Left ventricle myocardium inferior (tissue), 1 donor: Measurements from ENCODE around the gene XYLT2. TPM values are rescaled to one million over a fixed set of nuclear protein-coding genes. Genes with fewer than 3 reads are reported as not detected.

Experiments used
- DNase-seq: peaks from one replicate; pipeline ENCODE4 v3.0.0-alpha.2; 2020
- H3K27ac ChIP-seq: fragments of 200-600 bp; replicated peaks from 2 replicates; pipeline ENCODE4 v1.8.0; 2021
- H3K27me3 ChIP-seq: fragments of 200-600 bp; 2 replicates; pipeline ENCODE4 v1.8.0; 2021; ENCODE audit warnings: low read depth
- H3K36me3 ChIP-seq: fragments of 200-600 bp; 2 replicates; pipeline ENCODE4 v1.8.0; 2021
- H3K4me1 ChIP-seq: fragments of 200-600 bp; 2 replicates; pipeline ENCODE4 v1.8.0; 2021
- H3K4me3 ChIP-seq: fragments of 200-600 bp; 2 replicates; pipeline ENCODE4 v1.8.0; 2021; ENCODE audit warnings: mild to moderate bottlenecking, moderate library complexity
- H3K9me3 ChIP-seq: fragments of 200-600 bp; replicated peaks from 2 replicates; pipeline ENCODE4 v1.8.0; 2021
- CTCF ChIP-seq: fragments of 200-600 bp; IDR thresholded peaks from 2 replicates; pipeline ENCODE4 v1.8.0; 2021; ENCODE audit warnings: antibody characterized with exemption, mild to moderate bottlenecking, borderline replicate concordance
- intact Hi-C: fragments of 100-400 bp; cut with micrococcal nuclease; formaldehyde crosslinking; loops from one replicate; pipeline ENCODE4 v1.11.0; 2022
- total RNA-seq: library from RNA; stranded (reverse); fragmentation: NEBNext Ultra II Directional; extraction: Animal tissue kit (Norgen Biotek cat#: 25700); gene quantifications from one replicate; pipeline ENCODE4 v1.2.1, GENCODE V29; 2021
- donor health status: DM: no; HTN: yes; CAD: no; lungs with severe emphysema.

XYLT2 gene
- total RNA-seq, 1 donor from 2014 or later, result 12.6 TPM

DNA sequence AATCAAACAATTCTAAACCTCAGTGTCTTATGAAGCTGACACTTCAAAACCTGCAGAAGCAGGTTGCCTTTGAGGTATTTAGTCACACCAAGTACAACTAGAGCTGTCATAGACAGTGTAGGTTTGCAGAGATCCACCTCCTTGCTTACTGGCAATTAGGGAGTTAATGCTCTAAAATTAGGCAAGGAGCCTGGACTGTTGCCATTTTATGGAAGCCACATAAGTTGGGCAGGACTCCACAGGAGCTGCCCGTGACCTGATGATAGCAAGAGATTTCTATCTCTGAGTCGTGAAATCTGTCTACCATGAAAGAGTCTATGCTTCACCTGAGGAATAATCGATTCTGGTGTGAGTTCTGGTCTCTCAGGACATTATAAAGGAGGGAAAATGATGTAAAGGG is 36.0 kb downstream of the XYLT2 start:
- TF ChIP-seq CTCF, result no peak
- no peaks in the 10 kb centered on the region for H3K9me3 ChIP-seq
- H3K27ac ChIP-seq, result no peak overlapping the region
- no peaks in the 10 kb centered on the region for H3K27me3 ChIP-seq
- H3K36me3 ChIP-seq, result peaks cover 62% of the 10 kb centered on the region
- intact Hi-C loops, result no loop called here
- H3K4me3 ChIP-seq, result no peak overlapping the region
- peaks cover 7% of the 10 kb centered on the region for H3K4me1 ChIP-seq
- DNase-seq, result no peak

DNA sequence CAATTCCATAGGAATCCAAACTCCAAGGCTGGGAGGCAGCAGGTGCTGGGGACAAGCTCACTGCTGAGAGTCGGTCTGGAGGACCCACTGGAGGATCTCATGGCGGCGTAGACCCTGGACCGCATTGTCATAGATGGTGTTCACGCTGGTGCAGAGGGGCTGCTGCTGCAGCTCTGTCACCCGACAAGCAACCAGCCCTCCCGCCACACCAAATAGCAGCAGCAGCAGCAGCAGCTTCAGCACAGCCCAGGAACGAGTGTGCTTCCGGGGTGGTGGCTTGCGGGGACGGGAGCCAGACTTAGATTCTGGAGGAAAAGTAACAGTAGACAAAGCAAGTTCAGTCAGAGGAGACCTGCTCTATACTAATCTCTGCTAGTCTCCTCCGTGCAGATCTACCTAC is 37.0 kb downstream of the XYLT2 start:
- peaks cover 7% of the 10 kb centered on the region for H3K4me1 ChIP-seq
- H3K9me3 ChIP-seq, result no peaks in the 10 kb centered on the region
- TF ChIP-seq CTCF, result no peak
- intact Hi-C loops, result no loop called here
- no peaks in the 10 kb centered on the region for H3K27me3 ChIP-seq
- no peak overlapping the region for H3K27ac ChIP-seq
- H3K4me3 ChIP-seq, result no peak overlapping the region
- peaks cover 72% of the 10 kb centered on the region for H3K36me3 ChIP-seq
- DNase-seq, result no peak

DNA sequence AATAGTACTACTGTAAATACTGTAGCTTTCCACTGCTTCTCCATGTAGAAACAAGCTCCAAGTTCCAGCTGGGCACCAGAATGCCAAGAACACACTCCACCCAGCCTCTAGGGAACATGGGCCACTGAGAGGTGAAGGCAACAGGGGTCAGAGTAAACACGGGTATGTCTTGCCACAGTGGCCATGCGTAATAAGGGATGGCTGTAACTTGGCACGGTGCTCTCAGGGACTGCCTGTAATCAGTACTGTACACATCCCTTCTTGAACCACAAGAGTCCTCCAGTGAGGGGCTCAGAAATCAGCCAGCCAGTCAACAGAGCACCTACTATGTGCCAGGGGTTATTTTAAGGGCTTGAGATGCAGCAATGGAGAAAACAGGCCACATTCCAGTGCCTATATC is 40.6 kb downstream of the XYLT2 start:
- intact Hi-C loops, result no loop called here
- peaks cover 7% of the 10 kb centered on the region for H3K4me1 ChIP-seq
- no peaks in the 10 kb centered on the region for H3K9me3 ChIP-seq
- TF ChIP-seq CTCF, result no peak
- peaks cover 99% of the 10 kb centered on the region for H3K36me3 ChIP-seq
- no peak overlapping the region for H3K4me3 ChIP-seq
- no peaks in the 10 kb centered on the region for H3K27me3 ChIP-seq
- DNase-seq, result no peak
- H3K27ac ChIP-seq, result no peak overlapping the region

DNA sequence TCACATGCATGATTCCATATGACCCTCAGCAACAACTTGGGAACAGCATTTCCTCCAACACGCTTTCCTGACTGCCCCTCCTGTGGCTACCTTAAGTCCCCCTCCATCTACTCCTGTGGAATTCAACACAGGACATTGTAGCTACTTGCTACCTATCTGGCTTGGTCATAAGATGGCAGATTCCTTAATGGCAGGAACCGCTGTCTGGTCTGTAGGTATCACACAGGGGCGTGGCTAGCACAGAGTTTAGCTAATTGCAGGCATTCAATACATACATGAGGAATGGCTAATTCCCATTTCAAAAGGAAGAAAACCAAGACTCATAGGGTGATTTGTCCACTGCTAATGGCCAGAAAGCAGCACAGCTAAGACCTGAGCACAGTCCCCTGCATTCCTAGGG is 42.8 kb downstream of the XYLT2 start:
- no peak overlapping the region for H3K4me3 ChIP-seq
- no peak overlapping the region for H3K27ac ChIP-seq
- no peaks in the 10 kb centered on the region for H3K9me3 ChIP-seq
- DNase-seq, result no peak
- peaks cover 99% of the 10 kb centered on the region for H3K36me3 ChIP-seq
- H3K4me1 ChIP-seq, result no peaks in the 10 kb centered on the region
- intact Hi-C loops, result no loop called here
- H3K27me3 ChIP-seq, result no peaks in the 10 kb centered on the region
- no peak for TF ChIP-seq CTCF

GRCh38 chr17:50389534-50389933 is 43.6 kb downstream of the XYLT2 start:
- Histone ChIP-seq H3K27me3 (no peaks in the 10 kb centered on the region), H3K27ac (no peak overlapping the region), H3K9me3 (no peaks in the 10 kb centered on the region), H3K4me1 (peaks cover 7% of the 10 kb centered on the region), H3K36me3 (peaks cover 99% of the 10 kb centered on the region), H3K4me3 (no peak overlapping the region)
- no peak for TF ChIP-seq CTCF
- DNase-seq, result no peak
- intact Hi-C loops, result no loop called here

DNA sequence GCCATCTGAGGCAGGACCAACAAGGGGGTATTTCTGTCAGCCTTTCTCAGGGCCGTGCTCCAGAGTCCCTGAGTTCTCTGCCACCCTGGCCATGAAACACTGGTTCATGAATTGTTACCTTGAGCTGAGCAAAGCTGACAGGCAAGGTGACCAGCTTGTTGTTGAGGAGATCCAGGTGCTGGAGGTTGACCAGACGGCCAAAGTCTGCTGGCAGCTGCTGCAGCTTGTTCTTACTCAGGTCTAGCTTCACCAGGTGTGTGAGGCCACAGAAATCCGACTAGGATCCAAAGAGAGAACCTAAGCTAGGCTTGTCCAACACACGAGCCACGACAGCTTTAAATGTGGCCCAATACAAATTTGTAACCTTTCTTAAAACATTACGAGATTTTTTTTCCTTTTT is 46.7 kb downstream of the XYLT2 start:
- TF ChIP-seq CTCF, result no peak
- Histone ChIP-seq H3K27ac (no peak overlapping the region), H3K36me3 (peaks cover 73% of the 10 kb centered on the region), H3K4me3 (no peak overlapping the region), H3K9me3 (no peaks in the 10 kb centered on the region), H3K4me1 (peaks cover 36% of the 10 kb centered on the region), H3K27me3 (no peaks in the 10 kb centered on the region)
- intact Hi-C loops, result no loop called here
- no peak for DNase-seq
